Activated naive CD8-positive, alpha-beta T cell treated with anti-CD3 and anti-CD28 coated beads, Interleukin-2, amount 50 U/mL, for 24 hours (primary cell): ENCODE data around the gene TPST1.

Experiments used
- ATAC-seq: fragments of 150-1000 bp; cut with Tn5 transposase; one replicate; pipeline ENCODE4 v1.10.0; 2021
- DNase-seq: peaks from one replicate; pipeline ENCODE4 v3.0.0; 2021
- H3K27ac Mint-ChIP-seq: one replicate; pipeline ENCODE4 v1.8.0; 2021; ENCODE audit warnings: mild to moderate bottlenecking, mixed read lengths
- H3K27me3 Mint-ChIP-seq: one replicate; pipeline ENCODE4 v1.8.0; 2021; ENCODE audit warnings: mixed read lengths
- H3K36me3 Mint-ChIP-seq: one replicate; pipeline ENCODE4 v1.8.0; 2021; ENCODE audit warnings: low read depth, mixed read lengths
- H3K4me1 Mint-ChIP-seq: one replicate; pipeline ENCODE4 v1.8.0; 2021; ENCODE audit warnings: mixed read lengths
- H3K4me3 Mint-ChIP-seq: one replicate; pipeline ENCODE4 v1.8.0; 2021; ENCODE audit warnings: mild to moderate bottlenecking, moderate library complexity, mixed read lengths
- H3K9me3 Mint-ChIP-seq: one replicate; pipeline ENCODE4 v1.8.0; 2021; ENCODE audit warnings: mixed read lengths

The TPST1 gene

GRCh38 chr7:66239467-66239856 lies 34.3 kb downstream of the TPST1 start:
- H3K4me1 Mint-ChIP-seq: peaks cover 5% of the 10 kb centered on the region
- no peak overlapping the region for H3K27ac Mint-ChIP-seq
- peaks cover 2% of the 10 kb centered on the region for H3K36me3 Mint-ChIP-seq
- ATAC-seq (no peak), DNase-seq (no peak)
- no peaks in the 10 kb centered on the region for H3K27me3 Mint-ChIP-seq
- H3K4me3 Mint-ChIP-seq: no peak overlapping the region
- H3K9me3 Mint-ChIP-seq: no peaks in the 10 kb centered on the region

GRCh38 chr7:66245008-66245407 lies 39.9 kb downstream of the TPST1 start:
- no peaks in the 10 kb centered on the region for H3K27me3 Mint-ChIP-seq
- DNase-seq: no peak
- peaks cover 2% of the 10 kb centered on the region for H3K36me3 Mint-ChIP-seq
- no peaks in the 10 kb centered on the region for H3K4me1 Mint-ChIP-seq
- H3K4me3 Mint-ChIP-seq: no peak overlapping the region
- no peak overlapping the region for H3K27ac Mint-ChIP-seq
- no peak for ATAC-seq
- no peaks in the 10 kb centered on the region for H3K9me3 Mint-ChIP-seq

- no peak for ATAC-seq
- Mint-ChIP-seq H3K27me3 (no peaks in the 10 kb centered on the region), H3K36me3 (no peaks in the 10 kb centered on the region), H3K4me3 (no peak overlapping the region), H3K4me1 (no peaks in the 10 kb centered on the region), H3K9me3 (no peaks in the 10 kb centered on the region), H3K27ac (no peak overlapping the region)
- no peak for DNase-seq
Measured at GRCh38 chr7:66246554-66247171, 41.5 kb downstream of the TPST1 start.

- DNase-seq (no peak), ATAC-seq (no peak)
- Mint-ChIP-seq H3K36me3 (no peaks in the 10 kb centered on the region), H3K27me3 (no peaks in the 10 kb centered on the region), H3K4me1 (no peaks in the 10 kb centered on the region), H3K27ac (no peak overlapping the region), H3K9me3 (no peaks in the 10 kb centered on the region), H3K4me3 (no peak overlapping the region)
Measured at GRCh38 chr7:66247380-66248078, 42.4 kb downstream of the TPST1 start.

- no peaks in the 10 kb centered on the region for H3K36me3 Mint-ChIP-seq
- H3K9me3 Mint-ChIP-seq: no peaks in the 10 kb centered on the region
- no peaks in the 10 kb centered on the region for H3K4me1 Mint-ChIP-seq
- no peak for ATAC-seq
- no peak overlapping the region for H3K27ac Mint-ChIP-seq
- no peak overlapping the region for H3K4me3 Mint-ChIP-seq
- no peak for DNase-seq
- H3K27me3 Mint-ChIP-seq: no peaks in the 10 kb centered on the region
Measured at GRCh38 chr7:66250711-66251110, 45.6 kb downstream of the TPST1 start.

GRCh38 chr7:66255534-66256100 lies 50.5 kb downstream of the TPST1 start:
- no peak overlapping the region for H3K4me3 Mint-ChIP-seq
- H3K9me3 Mint-ChIP-seq: no peaks in the 10 kb centered on the region
- H3K36me3 Mint-ChIP-seq: no peaks in the 10 kb centered on the region
- no peak for ATAC-seq
- H3K4me1 Mint-ChIP-seq: no peaks in the 10 kb centered on the region
- no peak overlapping the region for H3K27ac Mint-ChIP-seq
- no peak for DNase-seq
- H3K27me3 Mint-ChIP-seq: no peaks in the 10 kb centered on the region

- Mint-ChIP-seq H3K27me3 (no peaks in the 10 kb centered on the region), H3K36me3 (no peaks in the 10 kb centered on the region), H3K27ac (no peak overlapping the region), H3K9me3 (no peaks in the 10 kb centered on the region), H3K4me1 (no peaks in the 10 kb centered on the region), H3K4me3 (no peak overlapping the region)
- ATAC-seq (no peak), DNase-seq (no peak)
Measured at GRCh38 chr7:66256281-66256680, 51.1 kb downstream of the TPST1 start.

- Mint-ChIP-seq H3K27me3 (no peaks in the 10 kb centered on the region), H3K9me3 (no peaks in the 10 kb centered on the region), H3K4me3 (no peak overlapping the region), H3K36me3 (no peaks in the 10 kb centered on the region), H3K4me1 (no peaks in the 10 kb centered on the region), H3K27ac (no peak overlapping the region)
- DNase-seq: no peak
- ATAC-seq: no peak
Measured at GRCh38 chr7:66257481-66257880, 52.3 kb downstream of the TPST1 start.

GRCh38 chr7:66258409-66258808 lies 53.3 kb downstream of the TPST1 start:
- Mint-ChIP-seq H3K36me3 (peaks cover under 1% of the 10 kb centered on the region), H3K9me3 (peaks cover 2% of the 10 kb centered on the region)
- ATAC-seq: no peak

GRCh38 chr7:66261941-66262340 lies 56.8 kb downstream of the TPST1 start:
- H3K36me3 Mint-ChIP-seq: peaks cover 17% of the 10 kb centered on the region
- H3K4me3 Mint-ChIP-seq: no peak overlapping the region
- DNase-seq (no peak), ATAC-seq (no peak)
- no peak overlapping the region for H3K27ac Mint-ChIP-seq
- no peaks in the 10 kb centered on the region for H3K4me1 Mint-ChIP-seq
- no peaks in the 10 kb centered on the region for H3K27me3 Mint-ChIP-seq
- H3K9me3 Mint-ChIP-seq: peaks cover 25% of the 10 kb centered on the region

More at GRCh38 chr7:66258409-66258808, 53.3 kb downstream of the TPST1 start:
- H3K27me3 Mint-ChIP-seq: no peaks in the 10 kb centered on the region
- no peak overlapping the region for H3K27ac Mint-ChIP-seq
- no peaks in the 10 kb centered on the region for H3K4me1 Mint-ChIP-seq
- H3K4me3 Mint-ChIP-seq: no peak overlapping the region
- no peak for DNase-seq

- no peak overlapping the region for H3K4me3 Mint-ChIP-seq
- H3K9me3 Mint-ChIP-seq: peaks cover 25% of the 10 kb centered on the region
- DNase-seq: no peak
- peaks cover 17% of the 10 kb centered on the region for H3K36me3 Mint-ChIP-seq
- no peaks in the 10 kb centered on the region for H3K27me3 Mint-ChIP-seq
- no peak for ATAC-seq
- no peaks in the 10 kb centered on the region for H3K4me1 Mint-ChIP-seq
- H3K27ac Mint-ChIP-seq: no peak overlapping the region
Measured at GRCh38 chr7:66263936-66264335, 58.8 kb downstream of the TPST1 start.

GRCh38 chr7:66265566-66265965 lies 60.4 kb downstream of the TPST1 start:
- H3K4me1 Mint-ChIP-seq: no peaks in the 10 kb centered on the region

GRCh38 chr7:66267249-66267648 lies 62.1 kb downstream of the TPST1 start:
- Mint-ChIP-seq H3K9me3 (peaks cover 25% of the 10 kb centered on the region), H3K4me3 (no peak overlapping the region), H3K4me1 (no peaks in the 10 kb centered on the region), H3K27me3 (no peaks in the 10 kb centered on the region), H3K27ac (no peak overlapping the region), H3K36me3 (peaks cover 17% of the 10 kb centered on the region)
- ATAC-seq: no peak
- DNase-seq: no peak

More at GRCh38 chr7:66265566-66265965, 60.4 kb downstream of the TPST1 start:
- ATAC-seq (no peak), DNase-seq (no peak)
- H3K27me3 Mint-ChIP-seq: no peaks in the 10 kb centered on the region
- H3K27ac Mint-ChIP-seq: no peak overlapping the region
- H3K9me3 Mint-ChIP-seq: peaks cover 25% of the 10 kb centered on the region
- H3K4me3 Mint-ChIP-seq: no peak overlapping the region
- peaks cover 17% of the 10 kb centered on the region for H3K36me3 Mint-ChIP-seq

- H3K9me3 Mint-ChIP-seq: peaks cover 13% of the 10 kb centered on the region
- no peak for DNase-seq
- ATAC-seq: no peak
- H3K27me3 Mint-ChIP-seq: no peaks in the 10 kb centered on the region
- H3K27ac Mint-ChIP-seq: no peak overlapping the region
- peaks cover 4% of the 10 kb centered on the region for H3K36me3 Mint-ChIP-seq
- no peaks in the 10 kb centered on the region for H3K4me1 Mint-ChIP-seq
- H3K4me3 Mint-ChIP-seq: no peak overlapping the region
Measured at GRCh38 chr7:66269978-66270377, 64.8 kb downstream of the TPST1 start.

- H3K27ac Mint-ChIP-seq: no peak overlapping the region
- H3K4me1 Mint-ChIP-seq: no peaks in the 10 kb centered on the region
- H3K36me3 Mint-ChIP-seq: no peaks in the 10 kb centered on the region
- ATAC-seq (no peak), DNase-seq (no peak)
- no peak overlapping the region for H3K4me3 Mint-ChIP-seq
- H3K27me3 Mint-ChIP-seq: no peaks in the 10 kb centered on the region
- H3K9me3 Mint-ChIP-seq: no peaks in the 10 kb centered on the region
Measured at GRCh38 chr7:66272321-66272720, 67.2 kb downstream of the TPST1 start.
